ENCODE measurements around the gene RPL39. TPM values are rescaled to one million over a fixed set of nuclear protein-coding genes. Genes with fewer than 3 reads are reported as not detected.
"Not testable (repeated sequence)": the region's sequence is repeated elsewhere in the genome, so short reads cannot be mapped to it uniquely, and the experiment has no call there.

The RPL39 gene
- total RNA-seq, 4 donors from 2014 or later, result 5,321 to 8,187 (median 6,468) TPM

GRCh38 chrX:119755981-119756533 is 35.4 kb downstream of the RPL39 start:
- ATAC-seq (ENCODE audit: low FRiP score) (no peak), DNase-seq (ENCODE audit: low spot score) (no peak)
- no peak for TF ChIP-seq CTCF (IDR thresholded peaks at IDR 0.05)

- TF ChIP-seq CTCF (IDR thresholded peaks at IDR 0.05), result no peak
- DNase-seq (ENCODE audit: low spot score), result no peak
- ATAC-seq (ENCODE audit: low FRiP score), result no peak
Measured at GRCh38 chrX:119753639-119754257, 37.7 kb downstream of the RPL39 start.

DNA sequence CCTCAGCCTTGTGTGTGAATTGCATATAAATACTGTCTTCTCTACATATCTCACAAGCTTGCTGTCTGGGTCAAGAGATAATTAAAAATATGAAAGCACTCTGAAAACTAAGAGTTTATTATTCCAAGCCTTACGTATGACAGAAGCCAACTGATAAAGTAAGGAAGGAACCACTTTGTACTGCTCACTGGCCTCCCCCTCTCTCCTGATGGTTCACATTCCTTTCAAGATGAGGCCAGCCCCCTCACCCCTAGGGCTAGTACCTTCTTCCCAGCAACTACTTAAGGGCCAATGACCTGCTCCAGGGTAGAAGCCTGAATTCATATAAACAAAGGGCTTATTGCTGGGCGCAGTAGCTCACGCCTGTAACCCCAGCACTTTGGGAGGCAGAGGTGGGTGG is 38.4 kb downstream of the RPL39 start:
- no peak for TF ChIP-seq CTCF (IDR thresholded peaks at IDR 0.05)
- DNase-seq (ENCODE audit: low spot score) (no peak), ATAC-seq (ENCODE audit: low FRiP score) (no peak)

- ATAC-seq (ENCODE audit: low FRiP score), result not testable (repeated sequence)
Measured at GRCh38 chrX:119750751-119751150, 40.7 kb downstream of the RPL39 start.

GRCh38 chrX:119750131-119750530 is 41.3 kb downstream of the RPL39 start:
- not testable (repeated sequence) for ATAC-seq (ENCODE audit: low FRiP score); DNase-seq (ENCODE audit: low spot score)

More at GRCh38 chrX:119750751-119751150, 40.7 kb downstream of the RPL39 start:
- DNase-seq (ENCODE audit: low spot score), result not testable (repeated sequence)

GRCh38 chrX:119745283-119745848 is 46.1 kb downstream of the RPL39 start:
- no peak for ATAC-seq (ENCODE audit: low FRiP score)
- no peak for TF ChIP-seq CTCF (IDR thresholded peaks at IDR 0.05)
- DNase-seq (ENCODE audit: low spot score), result no peak

DNA sequence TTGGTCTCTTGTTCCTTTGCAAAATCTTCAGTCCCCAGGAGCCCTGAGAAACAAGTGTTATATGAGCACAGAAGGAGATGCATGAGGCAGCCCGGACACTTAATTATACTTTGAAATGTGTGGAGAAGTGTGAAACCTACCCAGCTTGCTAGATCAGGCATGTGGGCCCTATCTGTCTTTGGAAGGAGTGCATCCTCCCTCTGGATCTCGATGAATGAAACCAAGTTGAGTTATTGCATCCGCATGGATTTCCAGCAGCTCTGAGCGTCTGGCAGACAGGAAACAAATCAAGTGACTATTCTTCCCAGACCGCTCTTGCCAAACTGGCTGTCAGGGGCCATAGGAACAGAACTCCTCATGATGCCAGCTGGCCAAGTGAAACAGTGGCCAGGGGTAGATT is 52.7 kb downstream of the RPL39 start:
- no peak for TF ChIP-seq CTCF (IDR thresholded peaks at IDR 0.05)
- no peak for ATAC-seq (ENCODE audit: low FRiP score)
- no peak for DNase-seq (ENCODE audit: low spot score)

Small RNA genes within 50 kb of the gene (small RNA-seq; reads per million reads assigned to genes)
- not detected for gene SNORA69

Other genes starting within 250 kb of the RPL39 start
- 10 to 100 TPM; 24.0 to 32.0 (median 28.6) TPM for gene STEEP1, start 226.2 kb downstream of the RPL39 start, total RNA-seq
- gene UBE2A, start 217.1 kb downstream of the RPL39 start, total RNA-seq, result 10 to 100 TPM; 30.3 to 44.0 (median 35.2) TPM
- gene NKRF, start 185.2 kb downstream of the RPL39 start, total RNA-seq, result 10 to 100 TPM in 1 of 4 donors, 1 to 10 TPM in 3; 4.5 to 10.9 (median 8.0) TPM
- 10 to 100 TPM; 13.9 to 19.2 (median 17.8) TPM for gene SEPTIN6, start 98.5 kb downstream of the RPL39 start, total RNA-seq
- 1 to 10 TPM in 1 of 4 donors, under 1 TPM in 2, not detected in 1; 0.72 to 1.1 (median 0.79) TPM for gene SOWAHD, start 33.0 kb downstream of the RPL39 start, total RNA-seq
- 1 to 10 TPM; 3.4 to 4.4 (median 4.0) TPM for gene UPF3B, start 61.3 kb upstream of the RPL39 start, total RNA-seq
- gene RNF113A, start 80.1 kb upstream of the RPL39 start, total RNA-seq, result 10 to 100 TPM in 2 of 4 donors, 1 to 10 TPM in 2; 7.1 to 19.7 (median 10.5) TPM
- 10 to 100 TPM; 47.0 to 78.5 (median 56.8) TPM for gene NDUFA1, start 80.2 kb upstream of the RPL39 start, total RNA-seq
- gene AKAP14, start 104.3 kb upstream of the RPL39 start, total RNA-seq, result not detected
- gene NKAP, start 152.1 kb upstream of the RPL39 start, total RNA-seq, result 10 to 100 TPM in 1 of 4 donors, 1 to 10 TPM in 3; 3.1 to 10.7 (median 4.0) TPM